Measurements from ENCODE around the gene HINT1. TPM values are rescaled to one million over a fixed set of nuclear protein-coding genes. Genes with fewer than 3 reads are reported as not detected.
A peak's percentile ranks its signal among the peaks of the same experiment; 100 is the strongest.

HINT1 gene
- polyA plus RNA-seq, 4 donors: 458 to 495 (median 478) TPM

DNA sequence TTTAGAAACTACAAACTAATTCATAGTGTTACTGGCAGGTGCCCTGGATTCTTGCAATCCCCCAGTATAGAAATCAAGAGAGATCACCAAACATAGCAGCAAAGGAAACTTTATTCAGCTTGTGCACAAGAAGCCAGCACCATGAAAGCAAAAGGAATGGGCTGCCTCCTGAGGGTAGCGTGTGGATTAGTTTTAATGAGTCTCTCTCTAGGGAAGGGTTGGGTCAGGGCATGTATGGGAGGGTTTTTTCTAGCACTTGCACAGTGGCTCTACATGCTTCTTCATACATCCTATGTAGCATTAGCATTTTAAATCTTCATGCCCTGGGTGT is 44.1 kb upstream of the HINT1 start:
- no peak for FAIRE-seq
- no peak for DNase-seq
- Histone ChIP-seq H3K27ac (ENCODE audit: low read depth in 1 of 3, low read length in 2 of 3) (peak overlapping the region in 1 of 3 donors; percentile 67), H3K4me1 (ENCODE audit: control insufficient read depth in 3 of 3, insufficient read depth in 2 of 3, low read depth in 1 of 3, low read length in 2 of 3) (peaks cover 0 to 4% (median 0%) of the 10 kb centered on the region in 3 donors), H3K36me3 (ENCODE audit: control insufficient read depth in 3 of 3, insufficient read depth in 2 of 3, low read depth in 1 of 3, low read length in 3 of 3) (no peaks in the 10 kb centered on the region), H3K9me3 (ENCODE audit: control insufficient read depth in 2 of 2, insufficient read depth in 1 of 2, low read depth in 1 of 2, low read length in 1 of 2) (no peaks in the 10 kb centered on the region), H3K27me3 (ENCODE audit: control insufficient read depth in 3 of 3, insufficient read depth in 3 of 3, low read length in 3 of 3) (no peaks in the 10 kb centered on the region), H3K4me3 (ENCODE audit: low read depth in 1 of 3, low read length in 3 of 3) (no peak overlapping the region)
- 68 to 95% (median 79%) methylated on average over 1 of the region's 1 CpG for WGBS, 3 donors

- H3K27me3 ChIP-seq (ENCODE audit: control insufficient read depth in 3 of 3, insufficient read depth in 3 of 3, low read length in 3 of 3): no peaks in the 10 kb centered on the region
- WGBS, 3 donors: 47 to 60% (median 53%) methylated on average over 1 of the region's 1 CpG
- no peak for DNase-seq
- FAIRE-seq: no peak
- no peak overlapping the region for H3K4me3 ChIP-seq (ENCODE audit: low read depth in 1 of 3, low read length in 3 of 3)
- no peaks in the 10 kb centered on the region for H3K36me3 ChIP-seq (ENCODE audit: control insufficient read depth in 3 of 3, insufficient read depth in 2 of 3, low read depth in 1 of 3, low read length in 3 of 3)
- H3K9me3 ChIP-seq (ENCODE audit: control insufficient read depth in 2 of 2, insufficient read depth in 1 of 2, low read depth in 1 of 2, low read length in 1 of 2): no peaks in the 10 kb centered on the region
- H3K27ac ChIP-seq (ENCODE audit: low read depth in 1 of 3, low read length in 2 of 3): no peak overlapping the region
- H3K4me1 ChIP-seq (ENCODE audit: control insufficient read depth in 3 of 3, insufficient read depth in 2 of 3, low read depth in 1 of 3, low read length in 2 of 3): peaks cover 0 to 4% (median 0%) of the 10 kb centered on the region in 3 donors
These were observed 41.7 kb upstream of the HINT1 start for GRCh38 chr5:131206772-131207171.

DNA sequence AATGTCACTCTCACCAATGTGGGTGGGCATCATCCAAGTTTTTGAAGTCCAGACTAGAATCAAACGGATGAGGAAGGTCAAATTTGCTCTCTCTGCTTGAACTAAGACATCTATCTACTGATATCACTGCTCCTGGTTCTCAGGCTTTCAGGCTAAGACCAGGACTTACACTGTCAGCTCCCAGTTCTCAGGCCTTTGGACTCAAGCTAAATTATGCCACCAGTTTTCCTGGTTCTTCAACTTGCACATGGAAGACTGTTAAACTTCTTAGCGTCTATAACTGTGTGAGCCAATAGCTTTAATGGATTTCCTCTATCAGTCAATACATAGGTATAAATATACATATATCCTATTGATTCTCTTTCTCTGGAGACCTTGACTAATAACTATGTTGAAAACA is 41.0 kb upstream of the HINT1 start:
- H3K9me3 ChIP-seq (ENCODE audit: control insufficient read depth in 2 of 2, insufficient read depth in 1 of 2, low read depth in 1 of 2, low read length in 1 of 2): no peaks in the 10 kb centered on the region
- 56 to 84% (median 66%) methylated on average over 2 of the region's 2 CpGs for WGBS, 3 donors
- no peaks in the 10 kb centered on the region for H3K36me3 ChIP-seq (ENCODE audit: control insufficient read depth in 3 of 3, insufficient read depth in 2 of 3, low read depth in 1 of 3, low read length in 3 of 3)
- H3K27ac ChIP-seq (ENCODE audit: low read depth in 1 of 3, low read length in 2 of 3): no peak overlapping the region
- DNase-seq (peak; percentile 12 to 63), FAIRE-seq (no peak)
- peaks cover 0 to 4% (median 0%) of the 10 kb centered on the region in 3 donors for H3K4me1 ChIP-seq (ENCODE audit: control insufficient read depth in 3 of 3, insufficient read depth in 2 of 3, low read depth in 1 of 3, low read length in 2 of 3)
- no peak overlapping the region for H3K4me3 ChIP-seq (ENCODE audit: low read depth in 1 of 3, low read length in 3 of 3)
- no peaks in the 10 kb centered on the region for H3K27me3 ChIP-seq (ENCODE audit: control insufficient read depth in 3 of 3, insufficient read depth in 3 of 3, low read length in 3 of 3)

DNA sequence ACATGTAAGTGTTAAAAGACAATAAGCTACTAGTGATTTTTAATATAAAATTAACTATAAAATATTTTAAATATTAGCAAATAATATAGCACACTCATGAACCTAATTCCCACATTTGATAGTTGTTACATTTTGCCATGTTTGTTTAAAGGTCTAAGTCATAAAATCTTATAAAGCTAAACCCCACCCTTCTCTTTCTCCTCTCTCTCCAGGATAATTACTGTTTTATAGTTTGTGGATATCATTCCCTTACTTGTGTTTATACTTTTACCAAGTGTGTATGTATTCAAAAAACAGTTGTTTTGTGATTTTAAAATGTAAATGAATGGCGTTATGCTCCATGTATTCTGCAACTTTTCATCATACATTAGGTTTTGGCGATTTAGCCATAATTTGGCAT is 39.9 kb upstream of the HINT1 start:
- H3K4me3 ChIP-seq (ENCODE audit: low read depth in 1 of 3, low read length in 3 of 3): no peak overlapping the region
- H3K27ac ChIP-seq (ENCODE audit: low read depth in 1 of 3, low read length in 2 of 3): no peak overlapping the region
- no peaks in the 10 kb centered on the region for H3K9me3 ChIP-seq (ENCODE audit: control insufficient read depth in 2 of 2, insufficient read depth in 1 of 2, low read depth in 1 of 2, low read length in 1 of 2)
- H3K4me1 ChIP-seq (ENCODE audit: control insufficient read depth in 3 of 3, insufficient read depth in 2 of 3, low read depth in 1 of 3, low read length in 2 of 3): peaks cover 0 to 4% (median 0%) of the 10 kb centered on the region in 3 donors
- H3K27me3 ChIP-seq (ENCODE audit: control insufficient read depth in 3 of 3, insufficient read depth in 3 of 3, low read length in 3 of 3): no peaks in the 10 kb centered on the region
- DNase-seq (no peak), FAIRE-seq (no peak)
- 81 to 91% (median 83%) methylated on average over 2 of the region's 2 CpGs for WGBS, 3 donors
- no peaks in the 10 kb centered on the region for H3K36me3 ChIP-seq (ENCODE audit: control insufficient read depth in 3 of 3, insufficient read depth in 2 of 3, low read depth in 1 of 3, low read length in 3 of 3)

- DNase-seq (no peak), FAIRE-seq (peak; percentile 67)
- WGBS, 3 donors: 90 to 93% (median 93%) methylated on average over 3 of the region's 3 CpGs
- peaks cover 0 to 1% (median 0%) of the 10 kb centered on the region in 3 donors for H3K36me3 ChIP-seq (ENCODE audit: control insufficient read depth in 3 of 3, insufficient read depth in 2 of 3, low read depth in 1 of 3, low read length in 3 of 3)
- H3K4me1 ChIP-seq (ENCODE audit: control insufficient read depth in 3 of 3, insufficient read depth in 2 of 3, low read depth in 1 of 3, low read length in 2 of 3): no peaks in the 10 kb centered on the region
- H3K27ac ChIP-seq (ENCODE audit: low read depth in 1 of 3, low read length in 2 of 3): no peak overlapping the region
- no peak overlapping the region for H3K4me3 ChIP-seq (ENCODE audit: low read depth in 1 of 3, low read length in 3 of 3)
- no peaks in the 10 kb centered on the region for H3K27me3 ChIP-seq (ENCODE audit: control insufficient read depth in 3 of 3, insufficient read depth in 3 of 3, low read length in 3 of 3)
- H3K9me3 ChIP-seq (ENCODE audit: control insufficient read depth in 2 of 2, insufficient read depth in 1 of 2, low read depth in 1 of 2, low read length in 1 of 2): no peaks in the 10 kb centered on the region
These were observed 35.5 kb upstream of the HINT1 start for GRCh38 chr5:131200560-131200959.

DNA sequence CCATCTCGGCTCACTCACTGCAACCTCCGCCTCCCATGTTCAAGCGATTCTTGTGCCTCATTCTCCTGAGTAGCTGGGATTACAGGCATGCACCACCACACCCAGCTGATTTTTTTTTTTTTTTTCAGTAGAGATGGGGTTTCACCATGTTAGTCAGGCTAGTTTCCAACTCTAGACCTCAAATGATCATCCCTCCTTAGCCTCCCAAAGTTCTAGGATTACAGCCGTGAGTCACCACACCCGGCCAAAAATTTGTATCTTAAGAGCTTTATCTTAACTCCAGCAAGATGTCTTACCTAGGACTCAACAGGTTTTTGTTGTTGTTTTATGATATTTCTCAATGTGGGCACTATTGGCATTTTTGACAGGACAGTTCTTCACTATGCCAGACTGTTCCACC is 33.6 kb upstream of the HINT1 start:
- no peaks in the 10 kb centered on the region for H3K27me3 ChIP-seq (ENCODE audit: control insufficient read depth in 3 of 3, insufficient read depth in 3 of 3, low read length in 3 of 3)
- H3K9me3 ChIP-seq (ENCODE audit: control insufficient read depth in 2 of 2, insufficient read depth in 1 of 2, low read depth in 1 of 2, low read length in 1 of 2): no peaks in the 10 kb centered on the region
- DNase-seq (no peak), FAIRE-seq (no peak)
- no peak overlapping the region for H3K27ac ChIP-seq (ENCODE audit: low read depth in 1 of 3, low read length in 2 of 3)
- peaks cover 0 to 1% (median 0%) of the 10 kb centered on the region in 3 donors for H3K36me3 ChIP-seq (ENCODE audit: control insufficient read depth in 3 of 3, insufficient read depth in 2 of 3, low read depth in 1 of 3, low read length in 3 of 3)
- no peak overlapping the region for H3K4me3 ChIP-seq (ENCODE audit: low read depth in 1 of 3, low read length in 3 of 3)
- 95 to 98% (median 96%) methylated on average over 5 of the region's 5 CpGs for WGBS, 3 donors
- no peaks in the 10 kb centered on the region for H3K4me1 ChIP-seq (ENCODE audit: control insufficient read depth in 3 of 3, insufficient read depth in 2 of 3, low read depth in 1 of 3, low read length in 2 of 3)

DNA sequence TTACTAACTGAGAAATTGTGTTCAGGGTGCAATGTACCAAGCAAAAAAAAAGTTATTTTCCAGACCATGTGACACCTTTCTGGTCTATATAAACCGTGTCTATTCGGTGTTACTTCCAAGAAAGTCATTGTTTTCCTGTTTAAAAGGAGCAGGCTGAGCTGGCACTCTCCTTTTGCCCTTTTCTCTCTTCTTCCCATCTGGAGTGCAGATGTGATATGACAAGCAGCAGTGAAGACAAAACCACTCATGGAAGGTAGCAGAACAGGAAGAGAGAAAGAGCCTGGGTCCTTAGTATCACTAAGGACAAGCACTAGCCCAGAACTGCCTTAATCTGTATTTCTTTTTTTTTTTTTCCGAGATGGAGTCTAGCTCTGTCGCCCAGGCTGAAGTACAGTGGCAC is 31.3 kb upstream of the HINT1 start:
- FAIRE-seq (no peak), DNase-seq (no peak)
- H3K4me1 ChIP-seq (ENCODE audit: control insufficient read depth in 3 of 3, insufficient read depth in 2 of 3, low read depth in 1 of 3, low read length in 2 of 3): no peaks in the 10 kb centered on the region
- 91 to 93% (median 93%) methylated on average over 4 of the region's 4 CpGs for WGBS, 3 donors
- H3K27ac ChIP-seq (ENCODE audit: low read depth in 1 of 3, low read length in 2 of 3): no peak overlapping the region
- H3K9me3 ChIP-seq (ENCODE audit: control insufficient read depth in 2 of 2, insufficient read depth in 1 of 2, low read depth in 1 of 2, low read length in 1 of 2): no peaks in the 10 kb centered on the region
- peaks cover 0 to 1% (median 0%) of the 10 kb centered on the region in 3 donors for H3K36me3 ChIP-seq (ENCODE audit: control insufficient read depth in 3 of 3, insufficient read depth in 2 of 3, low read depth in 1 of 3, low read length in 3 of 3)
- no peaks in the 10 kb centered on the region for H3K27me3 ChIP-seq (ENCODE audit: control insufficient read depth in 3 of 3, insufficient read depth in 3 of 3, low read length in 3 of 3)
- no peak overlapping the region for H3K4me3 ChIP-seq (ENCODE audit: low read depth in 1 of 3, low read length in 3 of 3)

DNA sequence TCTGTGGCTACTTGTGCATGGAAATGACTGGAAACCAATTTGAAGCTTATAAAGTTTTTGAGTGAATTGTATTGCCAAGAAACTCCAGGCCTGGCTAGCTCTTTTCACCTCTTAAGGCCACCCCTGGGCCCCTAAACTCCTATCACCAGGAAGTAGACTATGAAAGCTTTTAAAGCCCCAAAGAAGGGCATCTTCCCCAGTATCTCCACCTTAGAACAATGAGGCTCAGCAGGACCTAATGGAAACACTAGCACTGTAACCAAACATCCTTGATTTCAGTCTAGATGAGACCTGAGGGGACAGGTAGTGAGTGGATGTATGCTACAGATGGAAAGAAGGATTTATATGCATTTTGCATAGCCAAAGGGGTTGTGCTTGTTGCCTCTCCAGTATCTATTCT is 30.6 kb upstream of the HINT1 start:
- DNase-seq: no peak
- Histone ChIP-seq H3K4me1 (ENCODE audit: control insufficient read depth in 3 of 3, insufficient read depth in 2 of 3, low read depth in 1 of 3, low read length in 2 of 3) (no peaks in the 10 kb centered on the region), H3K27ac (ENCODE audit: low read depth in 1 of 3, low read length in 2 of 3) (no peak overlapping the region), H3K36me3 (ENCODE audit: control insufficient read depth in 3 of 3, insufficient read depth in 2 of 3, low read depth in 1 of 3, low read length in 3 of 3) (peaks cover 0 to 1% (median 0%) of the 10 kb centered on the region in 3 donors), H3K9me3 (ENCODE audit: control insufficient read depth in 2 of 2, insufficient read depth in 1 of 2, low read depth in 1 of 2, low read length in 1 of 2) (no peaks in the 10 kb centered on the region), H3K27me3 (ENCODE audit: control insufficient read depth in 3 of 3, insufficient read depth in 3 of 3, low read length in 3 of 3) (no peaks in the 10 kb centered on the region), H3K4me3 (ENCODE audit: low read depth in 1 of 3, low read length in 3 of 3) (no peak overlapping the region)
- FAIRE-seq: no peak

GRCh38 chr5:131194725-131195124 is 29.7 kb upstream of the HINT1 start:
- H3K4me3 ChIP-seq (ENCODE audit: low read depth in 1 of 3, low read length in 3 of 3): no peak overlapping the region
- no peak overlapping the region for H3K27ac ChIP-seq (ENCODE audit: low read depth in 1 of 3, low read length in 2 of 3)
- no peaks in the 10 kb centered on the region for H3K4me1 ChIP-seq (ENCODE audit: control insufficient read depth in 3 of 3, insufficient read depth in 2 of 3, low read depth in 1 of 3, low read length in 2 of 3)
- WGBS, 3 donors: 14 to 71% (median 36%) methylated on average over 5 of the region's 5 CpGs
- H3K27me3 ChIP-seq (ENCODE audit: control insufficient read depth in 3 of 3, insufficient read depth in 3 of 3, low read length in 3 of 3): no peaks in the 10 kb centered on the region
- DNase-seq: peak in 1 of 2 donors; percentile 30
- no peaks in the 10 kb centered on the region for H3K9me3 ChIP-seq (ENCODE audit: control insufficient read depth in 2 of 2, insufficient read depth in 1 of 2, low read depth in 1 of 2, low read length in 1 of 2)
- peaks cover 0 to 1% (median 0%) of the 10 kb centered on the region in 3 donors for H3K36me3 ChIP-seq (ENCODE audit: control insufficient read depth in 3 of 3, insufficient read depth in 2 of 3, low read depth in 1 of 3, low read length in 3 of 3)
- no peak for FAIRE-seq

Measured in small intestine (tissue), 7 donors.